T-helper 2 cell treated with Interferon-gamma antibody and Interleukin-4, amounts not matched to agents 100 ng/mL and 5 ng/mL, for 36 hours (primary cell): Measurements from ENCODE around the gene GPATCH4. TPM values are rescaled to one million over a fixed set of nuclear protein-coding genes. Genes with fewer than 3 reads are reported as not detected.
"Not testable (repeated sequence)": the region's sequence is repeated elsewhere in the genome, so short reads cannot be mapped to it uniquely, and the experiment has no call there.

Experiments
- intact Hi-C: fragments of 100-400 bp; cut with micrococcal nuclease; formaldehyde crosslinking; loops from one replicate; pipeline ENCODE4 v1.15.1; 2023
- total RNA-seq: library from RNA; stranded (reverse); gene quantifications from 2 replicates; pipeline ENCODE4 v1.2.3, GENCODE V29; 2022

The GPATCH4 gene
- total RNA-seq, 1 donor from 2014 or later: 53.5 TPM

- intact Hi-C loops: loop anchor here (2.0 kb wide), 3 partner anchors 15 to 143 kb away; partner anchors contain the start of gene MEF2D
Observed at GRCh38 chr1:156599811-156600210, 1.5 kb downstream of the GPATCH4 start.

GRCh38 chr1:156598731-156599432 lies 2.4 kb downstream of the GPATCH4 start:
- intact Hi-C loops: no loop called here

- intact Hi-C loops: no loop called here
Observed at GRCh38 chr1:156598125-156598524, 3.2 kb downstream of the GPATCH4 start.

GRCh38 chr1:156596426-156596825 lies 4.9 kb downstream of the GPATCH4 start:
- intact Hi-C loops: no loop called here

GRCh38 chr1:156595016-156595415 lies 6.3 kb downstream of the GPATCH4 start:
- intact Hi-C loops: no loop called here

- intact Hi-C loops: loop anchor here (5.0 kb wide), 1 partner anchor 48 kb away; the partner anchor contains the start of gene BCAN
Observed at GRCh38 chr1:156594190-156594589, 7.1 kb downstream of the GPATCH4 start.

- intact Hi-C loops: loop anchor here (5.0 kb wide), 1 partner anchor 49 kb away; the partner anchor contains the start of gene BCAN
Observed at GRCh38 chr1:156593661-156593989, 7.7 kb downstream of the GPATCH4 start.

GRCh38 chr1:156592910-156593660 lies 8.2 kb downstream of the GPATCH4 start:
- intact Hi-C loops: loop anchor here (5.0 kb wide), 1 partner anchor 49 kb away; the partner anchor contains the start of gene BCAN

- intact Hi-C loops: loop anchor here (5.0 kb wide), 1 partner anchor 50 kb away; the partner anchor contains the start of gene BCAN
Observed at GRCh38 chr1:156592158-156592909, 8.9 kb downstream of the GPATCH4 start.

- intact Hi-C loops: loop anchor here (1.0 to 5.0 kb wide), 2 partner anchors 10 to 51 kb away; partner anchors contain the start of genes BCAN and GPATCH4
Observed at GRCh38 chr1:156591432-156592157, 9.7 kb downstream of the GPATCH4 start, which contains the start of gene NAXE. NAXE (plus strand) TSS chr1:156591776; CDS start chr1:156591805, 29 bp downstream.

GRCh38 chr1:156591181-156591431 lies 10.2 kb downstream of the GPATCH4 start:
- intact Hi-C loops: loop anchor here (1.0 to 5.0 kb wide), 2 partner anchors 10 to 51 kb away; partner anchors contain the start of genes BCAN and GPATCH4

GRCh38 chr1:156590326-156591180 lies 10.7 kb downstream of the GPATCH4 start:
- intact Hi-C loops: loop anchor here (1.0 to 5.0 kb wide), 2 partner anchors 11 to 52 kb away; partner anchors contain the start of genes BCAN and GPATCH4

GRCh38 chr1:156589546-156589945 lies 11.7 kb downstream of the GPATCH4 start:
- intact Hi-C loops: no loop called here

GRCh38 chr1:156587927-156588326 lies 13.4 kb downstream of the GPATCH4 start:
- intact Hi-C loops: not testable (repeated sequence)

GRCh38 chr1:156586892-156587477 lies 14.3 kb downstream of the GPATCH4 start:
- intact Hi-C loops: no loop called here

- intact Hi-C loops: no loop called here
Observed at GRCh38 chr1:156586323-156586722, 15.0 kb downstream of the GPATCH4 start.

- intact Hi-C loops: loop anchor here (1.0 to 5.0 kb wide), 4 partner anchors 16 to 104 kb away; partner anchors contain the start of gene GPATCH4
Observed at GRCh38 chr1:156584813-156585212, 16.5 kb downstream of the GPATCH4 start.

- intact Hi-C loops: loop anchor here (1.0 to 5.0 kb wide), 4 partner anchors 17 to 103 kb away; partner anchors contain the start of gene GPATCH4
Observed at GRCh38 chr1:156583821-156584622, 17.3 kb downstream of the GPATCH4 start.
